ENCODE data around the gene SLC25A33.

Gene SLC25A33

DNA sequence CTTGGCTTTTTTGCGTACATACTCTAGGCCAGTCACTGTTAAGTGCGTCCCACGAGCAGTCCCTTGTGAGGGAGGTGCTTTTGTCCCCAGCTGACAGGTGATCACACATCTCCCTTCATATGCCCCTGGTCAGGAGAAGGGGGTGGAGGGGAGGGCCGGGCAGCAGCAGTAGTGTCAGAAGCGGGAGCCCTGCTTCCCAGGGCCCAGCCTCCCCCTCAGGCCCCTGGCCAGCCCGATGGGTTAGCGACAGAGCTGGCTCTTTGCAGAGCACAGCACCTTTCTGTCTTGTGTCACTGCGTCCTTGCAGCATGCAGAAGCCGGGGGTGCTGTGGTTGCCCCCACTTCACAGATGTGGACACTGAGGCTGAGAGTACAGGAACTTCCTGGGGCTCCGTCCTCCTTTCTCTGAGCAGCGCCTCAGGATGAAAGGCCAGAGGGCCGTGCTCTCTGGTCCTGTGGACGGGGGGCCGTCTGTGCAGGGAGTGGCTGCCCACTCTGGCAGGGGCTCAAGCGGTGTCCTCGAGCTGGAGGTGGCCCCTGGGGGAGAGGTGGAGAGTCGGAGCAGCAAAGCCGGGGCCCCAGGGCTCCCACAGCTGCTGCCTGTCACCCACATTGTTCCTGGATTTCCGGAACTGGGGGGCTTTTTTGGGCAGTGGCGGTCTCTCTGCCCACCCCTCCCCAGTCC lies 55.3 kb downstream of the SLC25A33 start:
- Histone ChIP-seq H3K4me3 (ENCODE audit: severe bottlenecking) (no peak overlapping the region), H3K27ac (ENCODE audit: poor library complexity, severe bottlenecking) (no peak overlapping the region), H3K27me3 (ENCODE audit: insufficient read depth, poor library complexity, severe bottlenecking) (no peaks in the 10 kb centered on the region), H3K4me1 (ENCODE audit: insufficient read depth, poor library complexity, severe bottlenecking) (peaks cover 11% of the 10 kb centered on the region), H3K9me3 (ENCODE audit: severe bottlenecking) (no peaks in the 10 kb centered on the region), H3K36me3 (ENCODE audit: low read depth) (peaks cover 13% of the 10 kb centered on the region)
- no peak for ATAC-seq (ENCODE audit: low read depth)
- TF ChIP-seq, protein P1, sequence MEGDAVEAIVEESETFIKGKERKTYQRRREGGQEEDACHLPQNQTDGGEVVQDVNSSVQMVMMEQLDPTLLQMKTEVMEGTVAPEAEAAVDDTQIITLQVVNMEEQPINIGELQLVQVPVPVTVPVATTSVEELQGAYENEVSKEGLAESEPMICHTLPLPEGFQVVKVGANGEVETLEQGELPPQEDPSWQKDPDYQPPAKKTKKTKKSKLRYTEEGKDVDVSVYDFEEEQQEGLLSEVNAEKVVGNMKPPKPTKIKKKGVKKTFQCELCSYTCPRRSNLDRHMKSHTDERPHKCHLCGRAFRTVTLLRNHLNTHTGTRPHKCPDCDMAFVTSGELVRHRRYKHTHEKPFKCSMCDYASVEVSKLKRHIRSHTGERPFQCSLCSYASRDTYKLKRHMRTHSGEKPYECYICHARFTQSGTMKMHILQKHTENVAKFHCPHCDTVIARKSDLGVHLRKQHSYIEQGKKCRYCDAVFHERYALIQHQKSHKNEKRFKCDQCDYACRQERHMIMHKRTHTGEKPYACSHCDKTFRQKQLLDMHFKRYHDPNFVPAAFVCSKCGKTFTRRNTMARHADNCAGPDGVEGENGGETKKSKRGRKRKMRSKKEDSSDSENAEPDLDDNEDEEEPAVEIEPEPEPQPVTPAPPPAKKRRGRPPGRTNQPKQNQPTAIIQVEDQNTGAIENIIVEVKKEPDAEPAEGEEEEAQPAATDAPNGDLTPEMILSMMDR (IDR thresholded peaks at IDR 0.05; ENCODE audit: poor library complexity, severe bottlenecking) = no peak
- DNase-seq (ENCODE audit: low spot score) = no peak

DNA sequence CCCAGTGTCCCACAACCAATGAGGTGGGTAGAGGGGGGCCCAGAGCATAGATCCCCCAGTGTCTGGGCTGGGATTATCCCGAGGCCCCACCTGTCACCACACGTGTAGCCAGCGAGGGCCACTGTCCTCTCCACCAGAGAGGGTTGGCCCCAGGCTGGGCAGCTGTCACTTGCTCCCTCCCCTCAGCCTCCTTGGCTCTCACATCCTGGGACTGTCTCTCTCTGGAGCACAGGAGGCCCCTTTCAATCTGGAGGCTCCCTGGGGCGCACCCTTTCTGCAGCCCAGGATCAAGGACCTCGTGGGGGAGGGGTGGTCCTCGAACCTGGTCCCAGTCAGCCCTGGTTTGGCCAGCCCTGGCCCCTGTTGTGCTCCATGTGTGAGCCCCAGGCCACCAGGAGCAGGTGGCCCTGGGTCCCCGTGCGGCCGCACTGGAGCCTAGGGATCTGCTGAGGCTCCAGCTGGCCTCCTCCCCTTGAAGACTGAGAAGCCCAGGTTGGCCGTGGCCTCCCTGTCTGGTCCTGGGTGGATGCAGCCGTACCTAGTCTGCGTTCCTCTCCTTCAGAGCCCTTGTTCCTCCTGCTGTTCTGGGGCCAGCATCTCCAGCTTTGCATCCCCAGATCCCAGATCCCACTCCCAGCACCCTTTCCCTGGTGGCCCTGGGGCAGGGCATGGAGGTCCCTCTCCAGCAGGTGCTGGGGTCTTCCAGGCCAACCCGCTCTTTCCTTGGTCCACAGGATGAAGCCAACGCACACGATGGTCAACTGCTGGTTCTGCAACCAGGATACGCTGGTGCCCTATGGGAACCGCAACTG lies 56.1 kb downstream of the SLC25A33 start:
- Histone ChIP-seq H3K9me3 (ENCODE audit: severe bottlenecking) (no peaks in the 10 kb centered on the region), H3K27ac (ENCODE audit: poor library complexity, severe bottlenecking) (no peak overlapping the region), H3K36me3 (ENCODE audit: low read depth) (peaks cover 21% of the 10 kb centered on the region), H3K4me1 (ENCODE audit: insufficient read depth, poor library complexity, severe bottlenecking) (peaks cover 11% of the 10 kb centered on the region), H3K4me3 (ENCODE audit: severe bottlenecking) (no peak overlapping the region), H3K27me3 (ENCODE audit: insufficient read depth, poor library complexity, severe bottlenecking) (no peaks in the 10 kb centered on the region)
- ATAC-seq (ENCODE audit: low read depth) (no peak), DNase-seq (ENCODE audit: low spot score) (no peak)
- TF ChIP-seq, protein P1 (IDR thresholded peaks at IDR 0.05; ENCODE audit: poor library complexity, severe bottlenecking) = no peak

DNA sequence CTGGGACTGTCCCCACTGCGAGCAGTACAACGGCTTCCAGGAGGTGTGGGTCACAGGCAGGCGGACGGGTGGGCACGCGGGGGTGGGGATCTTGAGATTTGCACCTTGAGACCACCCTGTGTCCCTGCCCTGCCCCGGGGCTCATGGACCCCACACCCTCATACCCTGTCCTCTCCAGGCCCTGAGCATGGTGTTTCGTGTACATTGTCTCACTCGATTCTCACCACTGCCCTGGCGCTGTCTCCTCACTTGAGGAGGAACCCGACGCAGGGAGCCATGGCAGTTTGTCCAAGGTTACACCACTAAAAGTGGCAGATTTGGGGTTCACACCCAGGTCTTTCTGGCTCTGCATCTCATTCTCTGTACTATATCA lies 56.7 kb downstream of the SLC25A33 start:
- DNase-seq (ENCODE audit: low spot score) (no peak), ATAC-seq (ENCODE audit: low read depth) (no peak)
- TF ChIP-seq, protein P1 (IDR thresholded peaks at IDR 0.05; ENCODE audit: poor library complexity, severe bottlenecking) = no peak
- Histone ChIP-seq H3K36me3 (ENCODE audit: low read depth) (peaks cover 22% of the 10 kb centered on the region), H3K4me3 (ENCODE audit: severe bottlenecking) (no peak overlapping the region), H3K4me1 (ENCODE audit: insufficient read depth, poor library complexity, severe bottlenecking) (peaks cover 11% of the 10 kb centered on the region), H3K9me3 (ENCODE audit: severe bottlenecking) (no peaks in the 10 kb centered on the region), H3K27me3 (ENCODE audit: insufficient read depth, poor library complexity, severe bottlenecking) (no peaks in the 10 kb centered on the region), H3K27ac (ENCODE audit: poor library complexity, severe bottlenecking) (no peak overlapping the region)

DNA sequence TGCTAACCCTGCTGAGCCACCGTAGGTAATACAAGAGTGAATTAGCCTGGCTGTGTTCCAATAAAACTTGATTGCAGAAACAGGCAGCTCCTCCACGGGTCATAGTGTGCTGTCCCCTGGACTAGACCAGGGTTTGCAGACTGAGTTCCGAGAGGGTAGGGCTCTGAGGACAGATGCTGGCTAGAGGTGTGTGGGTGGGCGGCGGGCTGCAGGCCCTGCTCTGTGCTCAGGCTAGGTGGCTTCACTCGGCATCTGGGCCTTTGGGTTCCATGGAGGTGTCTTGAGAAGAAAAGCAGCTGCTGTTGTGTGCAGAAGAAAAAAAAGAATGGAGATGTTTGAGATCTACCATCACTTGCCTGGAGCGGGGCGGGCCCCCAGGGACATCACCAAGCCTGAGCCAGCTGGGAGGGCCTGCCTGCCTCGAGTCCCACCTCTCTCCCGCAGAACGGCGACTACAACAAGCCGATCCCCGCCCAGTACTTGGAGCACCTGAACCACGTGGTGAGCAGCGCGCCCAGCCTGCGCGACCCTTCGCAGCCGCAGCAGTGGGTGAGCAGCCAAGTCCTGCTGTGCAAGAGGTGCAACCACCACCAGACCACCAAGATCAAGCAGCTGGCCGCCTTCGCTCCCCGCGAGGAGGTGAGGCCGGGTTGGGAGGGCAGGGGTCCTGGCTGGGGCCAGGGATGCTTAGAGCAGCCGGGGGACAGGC lies 57.3 kb downstream of the SLC25A33 start:
- peaks cover 11% of the 10 kb centered on the region for H3K4me1 ChIP-seq (ENCODE audit: insufficient read depth, poor library complexity, severe bottlenecking)
- no peak overlapping the region for H3K27ac ChIP-seq (ENCODE audit: poor library complexity, severe bottlenecking)
- peaks cover 22% of the 10 kb centered on the region for H3K36me3 ChIP-seq (ENCODE audit: low read depth)
- no peaks in the 10 kb centered on the region for H3K9me3 ChIP-seq (ENCODE audit: severe bottlenecking)
- TF ChIP-seq, protein P1 (IDR thresholded peaks at IDR 0.05; ENCODE audit: poor library complexity, severe bottlenecking) = no peak
- no peaks in the 10 kb centered on the region for H3K27me3 ChIP-seq (ENCODE audit: insufficient read depth, poor library complexity, severe bottlenecking)
- no peak for DNase-seq (ENCODE audit: low spot score)
- ATAC-seq (ENCODE audit: low read depth) = no peak
- no peak overlapping the region for H3K4me3 ChIP-seq (ENCODE audit: severe bottlenecking)

Measured in RWPE2 (cell line).